Measurements from ENCODE around the gene FHIP1B. TPM values are rescaled to one million over a fixed set of nuclear protein-coding genes. Genes with fewer than 3 reads are reported as not detected.
"Not testable (repeated sequence)": the region's sequence is repeated elsewhere in the genome, so short reads cannot be mapped to it uniquely, and the experiment has no call there.

Gene FHIP1B
- polyA plus RNA-seq (2012; ENCODE audit: insufficient read depth, insufficient read length, low read depth): 60.2 TPM

DNA sequence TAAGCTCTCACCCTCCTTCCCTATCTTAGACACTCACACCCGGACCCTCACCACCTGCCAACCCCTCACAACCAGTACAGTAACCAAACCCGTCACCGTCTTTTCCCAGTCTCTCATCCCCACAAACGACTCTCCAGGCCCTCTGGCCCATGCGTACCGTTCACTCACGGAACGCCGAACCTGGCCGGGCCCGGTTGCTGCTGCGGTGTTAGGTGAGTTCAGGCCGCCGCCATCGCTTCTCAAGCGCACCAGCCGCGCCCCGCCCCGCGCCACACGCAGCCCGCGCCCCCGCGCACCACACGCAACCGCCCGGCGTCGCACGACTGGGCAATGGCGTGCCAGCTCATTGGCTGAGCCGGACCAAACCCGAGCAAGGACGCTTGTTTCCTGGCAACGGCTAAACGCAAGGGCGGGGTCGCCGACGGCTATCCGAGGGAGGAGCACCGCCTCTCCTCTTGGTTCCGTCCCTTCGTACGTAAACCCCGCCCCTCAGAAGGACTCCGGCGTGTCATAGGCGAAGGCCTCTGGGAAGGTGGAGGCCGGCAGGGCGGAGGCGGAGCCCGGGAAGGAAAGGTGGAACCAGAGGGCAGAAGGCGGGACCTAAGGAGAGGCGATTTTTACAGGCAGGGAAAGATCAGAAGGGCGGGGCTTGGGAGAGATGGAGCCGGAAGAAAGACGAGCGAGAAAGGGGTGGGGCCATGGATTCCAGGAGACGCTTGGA, at the start of gene FHIP1B:
Gene FHIP1B (minus strand): TSS at position 250 of the 721 bp plus-strand sequence. CDS start 10,120 bp downstream, outside the sequence.
- no peaks in the 10 kb centered on the region for H3K36me3 ChIP-seq
- no peaks in the 10 kb centered on the region for H3K27me3 ChIP-seq
- peak; percentile 96 for DNase-seq
- TF ChIP-seq, protein P1, sequence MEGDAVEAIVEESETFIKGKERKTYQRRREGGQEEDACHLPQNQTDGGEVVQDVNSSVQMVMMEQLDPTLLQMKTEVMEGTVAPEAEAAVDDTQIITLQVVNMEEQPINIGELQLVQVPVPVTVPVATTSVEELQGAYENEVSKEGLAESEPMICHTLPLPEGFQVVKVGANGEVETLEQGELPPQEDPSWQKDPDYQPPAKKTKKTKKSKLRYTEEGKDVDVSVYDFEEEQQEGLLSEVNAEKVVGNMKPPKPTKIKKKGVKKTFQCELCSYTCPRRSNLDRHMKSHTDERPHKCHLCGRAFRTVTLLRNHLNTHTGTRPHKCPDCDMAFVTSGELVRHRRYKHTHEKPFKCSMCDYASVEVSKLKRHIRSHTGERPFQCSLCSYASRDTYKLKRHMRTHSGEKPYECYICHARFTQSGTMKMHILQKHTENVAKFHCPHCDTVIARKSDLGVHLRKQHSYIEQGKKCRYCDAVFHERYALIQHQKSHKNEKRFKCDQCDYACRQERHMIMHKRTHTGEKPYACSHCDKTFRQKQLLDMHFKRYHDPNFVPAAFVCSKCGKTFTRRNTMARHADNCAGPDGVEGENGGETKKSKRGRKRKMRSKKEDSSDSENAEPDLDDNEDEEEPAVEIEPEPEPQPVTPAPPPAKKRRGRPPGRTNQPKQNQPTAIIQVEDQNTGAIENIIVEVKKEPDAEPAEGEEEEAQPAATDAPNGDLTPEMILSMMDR (IDR thresholded peaks at IDR 0.05; ENCODE audit: low read depth, low read length): no peak
- no peaks in the 10 kb centered on the region for H3K9me3 ChIP-seq
- peak within 1 kb of the TSS; percentile 86 for H3K4me3 ChIP-seq (ENCODE audit: low read depth, low read length)
- no peaks in the 10 kb centered on the region for H3K4me1 ChIP-seq

DNA sequence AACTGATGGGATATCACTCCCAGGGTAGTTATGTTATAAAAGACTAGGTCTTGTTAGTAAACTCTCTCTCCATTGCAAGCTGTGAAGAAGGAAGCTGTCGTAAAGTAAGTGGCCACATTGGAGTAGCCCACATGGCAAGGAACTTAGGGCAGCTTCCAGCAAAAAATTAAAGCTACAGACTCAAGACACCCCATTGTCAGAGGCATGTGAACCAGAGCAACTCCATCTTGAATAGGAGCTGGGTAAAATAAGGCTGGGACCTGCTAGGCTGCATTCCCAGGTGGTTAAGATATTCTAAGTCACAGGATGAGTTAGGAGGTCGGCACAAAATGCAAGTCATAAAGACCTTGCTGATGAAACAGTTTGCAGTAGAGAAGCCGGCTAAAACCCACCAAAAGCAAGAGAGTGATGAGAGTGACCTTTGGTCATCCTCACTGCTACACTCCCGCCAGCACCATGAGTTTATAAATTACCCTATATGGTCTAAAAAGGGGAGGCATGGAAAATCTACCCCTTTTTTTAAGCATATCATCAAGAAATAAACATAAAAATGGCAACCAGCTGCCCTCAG, 49.1 kb upstream of the FHIP1B start:
- Histone ChIP-seq H3K4me1 (no peaks in the 10 kb centered on the region), H3K4me3 (ENCODE audit: low read depth, low read length) (no peak overlapping the region), H3K9me3 (no peaks in the 10 kb centered on the region), H3K36me3 (no peaks in the 10 kb centered on the region), H3K27me3 (no peaks in the 10 kb centered on the region; the same call in 1 of the 2 replicates)
- DNase-seq: no peak
- TF ChIP-seq, protein P1 (IDR thresholded peaks at IDR 0.05; ENCODE audit: low read depth, low read length): no peak

DNA sequence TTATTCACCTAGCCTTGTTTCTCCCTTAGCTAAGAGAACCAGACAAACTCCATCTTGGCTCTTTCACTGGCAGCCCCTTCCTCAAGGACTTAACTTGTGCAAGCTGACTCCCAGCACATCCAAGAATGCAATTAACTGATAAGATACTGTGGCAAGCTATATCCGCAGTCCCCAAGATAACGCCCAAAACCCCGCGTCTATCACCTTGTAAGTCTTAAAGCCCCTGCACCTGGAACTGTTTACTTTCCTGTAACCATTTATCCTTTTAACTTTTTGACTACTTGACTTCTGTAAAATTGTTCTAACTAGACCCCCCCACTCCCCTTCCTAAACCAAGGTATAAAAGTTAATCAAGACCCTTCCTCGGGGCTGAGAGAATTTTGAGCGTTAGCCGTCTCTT, 46.4 kb upstream of the FHIP1B start:
- not testable (repeated sequence) for DNase-seq; H3K4me1 ChIP-seq; H3K36me3 ChIP-seq; H3K9me3 ChIP-seq; H3K27me3 ChIP-seq; H3K4me3 ChIP-seq (ENCODE audit: low read depth, low read length)

DNA sequence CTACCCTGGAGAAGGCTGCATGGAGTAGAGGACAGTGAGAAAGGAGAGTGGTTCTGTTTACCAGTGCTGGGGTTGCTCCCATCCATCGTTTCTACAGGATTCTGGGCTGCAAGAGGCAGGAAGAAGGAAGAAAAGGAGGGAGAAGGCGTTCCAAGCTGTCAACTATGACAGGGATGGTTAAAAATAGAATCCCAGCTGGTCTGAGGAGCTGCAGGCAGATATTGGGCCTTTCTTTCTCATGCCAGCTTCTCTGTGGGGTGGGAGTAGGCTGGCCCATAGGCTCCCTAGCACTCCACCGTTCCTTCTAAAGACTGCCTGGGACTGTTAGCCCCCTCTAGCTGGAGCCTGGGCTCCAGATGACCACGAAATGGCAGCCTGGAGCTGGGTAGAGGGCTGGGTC, 38.8 kb upstream of the FHIP1B start:
- no peaks in the 10 kb centered on the region for H3K9me3 ChIP-seq
- H3K36me3 ChIP-seq: no peaks in the 10 kb centered on the region
- H3K27me3 ChIP-seq: no peaks in the 10 kb centered on the region
- TF ChIP-seq, protein P1 (IDR thresholded peaks at IDR 0.05; ENCODE audit: low read depth, low read length): no peak
- no peak for DNase-seq
- H3K4me1 ChIP-seq: no peaks in the 10 kb centered on the region
- no peak overlapping the region for H3K4me3 ChIP-seq (ENCODE audit: low read depth, low read length)

DNA sequence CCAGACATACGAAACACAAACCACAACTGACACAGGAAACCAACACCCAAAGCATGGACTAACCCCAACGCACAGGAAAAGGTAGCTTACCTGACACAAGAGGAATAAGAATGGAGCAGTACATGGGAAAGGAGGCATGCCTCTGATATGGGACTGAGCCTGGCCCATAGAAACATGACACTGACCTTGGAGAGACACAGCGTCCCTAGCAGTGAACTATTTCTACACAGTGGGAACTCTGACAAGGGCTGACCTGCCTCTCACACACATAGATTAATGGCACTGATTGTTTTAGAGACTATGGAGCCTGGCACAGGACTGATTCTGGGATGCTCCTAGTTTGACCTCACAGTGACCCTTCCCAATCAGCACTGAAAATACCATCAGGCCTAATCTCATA, 37.2 kb upstream of the FHIP1B start:
- DNase-seq: no peak
- Histone ChIP-seq H3K4me3 (ENCODE audit: low read depth, low read length) (no peak overlapping the region), H3K36me3 (no peaks in the 10 kb centered on the region), H3K4me1 (no peaks in the 10 kb centered on the region), H3K27me3 (no peaks in the 10 kb centered on the region), H3K9me3 (no peaks in the 10 kb centered on the region)
- TF ChIP-seq, protein P1 (IDR thresholded peaks at IDR 0.05; ENCODE audit: low read depth, low read length): no peak

DNA sequence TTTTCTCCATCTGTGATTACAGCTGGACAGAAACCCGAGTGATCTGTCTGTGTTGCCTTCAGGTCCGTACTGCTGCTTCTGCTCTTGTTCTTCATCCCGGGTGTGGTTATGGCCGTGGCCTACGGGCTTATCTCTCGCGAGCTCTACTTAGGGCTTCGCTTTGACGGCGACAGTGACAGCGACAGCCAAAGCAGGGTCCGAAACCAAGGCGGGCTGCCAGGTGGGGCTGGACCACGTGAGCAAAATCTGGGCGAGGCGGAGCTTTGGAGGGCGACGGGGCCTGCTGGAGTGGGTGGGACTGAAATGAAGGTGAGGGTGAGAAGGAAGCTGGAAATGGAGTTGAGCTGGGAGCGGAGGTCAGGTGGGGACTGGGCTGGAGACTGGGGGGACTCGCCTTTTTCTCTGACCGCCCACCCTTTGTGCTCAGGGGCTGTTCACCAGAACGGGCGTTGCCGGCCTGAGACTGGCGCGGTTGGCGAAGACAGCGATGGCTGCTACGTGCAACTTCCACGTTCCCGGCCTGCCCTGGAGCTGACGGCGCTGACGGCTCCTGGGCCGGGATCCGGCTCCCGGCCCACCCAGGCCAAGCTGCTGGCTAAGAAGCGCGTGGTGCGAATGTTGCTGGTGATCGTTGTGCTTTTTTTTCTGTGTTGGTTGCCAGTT, 36.3 kb upstream of the FHIP1B start:
- no peaks in the 10 kb centered on the region for H3K36me3 ChIP-seq
- TF ChIP-seq, protein P1 (IDR thresholded peaks at IDR 0.05; ENCODE audit: low read depth, low read length): no peak

More for the DNA sequence above, 36.3 kb upstream of the FHIP1B start:
- H3K4me3 ChIP-seq (ENCODE audit: low read depth, low read length): no peak overlapping the region
- H3K4me1 ChIP-seq: no peaks in the 10 kb centered on the region
- no peaks in the 10 kb centered on the region for H3K9me3 ChIP-seq
- H3K27me3 ChIP-seq: no peaks in the 10 kb centered on the region
- no peak for DNase-seq
